Measurements from ENCODE around the gene CNTN6.

DNA sequence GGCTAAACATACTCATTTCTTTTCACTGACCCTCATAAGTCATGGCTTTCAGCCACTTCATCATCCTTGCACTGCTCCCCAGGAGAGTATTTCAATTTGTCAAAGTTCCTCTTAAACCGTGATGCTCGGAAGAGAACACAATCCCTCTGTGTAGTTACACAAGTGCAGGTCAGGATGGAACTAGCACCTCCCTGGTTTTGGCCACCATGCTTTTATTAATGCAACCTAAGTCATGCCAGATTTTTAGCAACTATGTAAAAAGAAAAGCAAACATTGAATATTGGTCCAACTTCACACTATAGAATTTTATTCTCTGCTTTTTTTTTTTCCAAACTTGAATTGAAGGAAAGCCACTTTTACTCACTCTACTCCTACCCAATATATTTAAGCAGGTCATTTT is 45.2 kb downstream of the CNTN6 start:
- no peak for TF ChIP-seq CTCF (IDR thresholded peaks at IDR 0.05 in 8 of 11, conservative IDR thresholded peaks at IDR 0.05 in 3 of 11)
- no peak for TF ChIP-seq POLR2A (IDR thresholded peaks at IDR 0.05)

Measured in spleen (tissue), 7 donors.